HG02623 (cell line): ENCODE results near the gene COL21A1.
A peak's percentile ranks its signal among the peaks of the same experiment; 100 is the strongest.

Experiments
- ATAC-seq: cut with Tn5 transposase; IDR thresholded peaks from one replicate; pipeline ENCODE4 v1.9.1; 2021; ENCODE audit warnings: moderate library complexity; ENCODE audit not compliant: unreplicated experiment

Gene COL21A1

GRCh38 chr6:56246541-56246880 is 869 bp downstream of the COL21A1 start:
- ATAC-seq: no peak

- no peak for ATAC-seq
These were observed 1.5 kb downstream of the COL21A1 start for GRCh38 chr6:56245903-56246351.

- ATAC-seq: no peak
These were observed 2.7 kb downstream of the COL21A1 start for GRCh38 chr6:56244528-56245253.

- no peak for ATAC-seq
These were observed 3.3 kb downstream of the COL21A1 start for GRCh38 chr6:56244089-56244488.

- peak; percentile 76 for ATAC-seq
These were observed 3.8 kb downstream of the COL21A1 start for GRCh38 chr6:56243518-56244070.

- ATAC-seq: no peak
These were observed 5.0 kb downstream of the COL21A1 start for GRCh38 chr6:56242346-56242745.

- no peak for ATAC-seq
These were observed 6.1 kb downstream of the COL21A1 start for GRCh38 chr6:56241124-56241802.

GRCh38 chr6:56238352-56238751 is 9.0 kb downstream of the COL21A1 start:
- ATAC-seq: no peak

GRCh38 chr6:56235245-56235644 is 12.1 kb downstream of the COL21A1 start:
- no peak for ATAC-seq

- no peak for ATAC-seq
These were observed 14.9 kb downstream of the COL21A1 start for GRCh38 chr6:56232436-56232835.

GRCh38 chr6:56231827-56232226 is 15.6 kb downstream of the COL21A1 start:
- no peak for ATAC-seq

GRCh38 chr6:56230976-56231566 is 16.3 kb downstream of the COL21A1 start:
- no peak for ATAC-seq

GRCh38 chr6:56227071-56227879 is 20.1 kb downstream of the COL21A1 start:
- no peak for ATAC-seq

GRCh38 chr6:56223995-56224394 is 23.4 kb downstream of the COL21A1 start:
- ATAC-seq: no peak

GRCh38 chr6:56222499-56222898 is 24.9 kb downstream of the COL21A1 start:
- ATAC-seq: no peak

- ATAC-seq: no peak
These were observed 27.3 kb downstream of the COL21A1 start for GRCh38 chr6:56220078-56220477.

GRCh38 chr6:56214703-56215101 is 32.7 kb downstream of the COL21A1 start:
- no peak for ATAC-seq

GRCh38 chr6:56214041-56214702 is 33.2 kb downstream of the COL21A1 start:
- ATAC-seq: no peak

- ATAC-seq: no peak
These were observed 35.7 kb downstream of the COL21A1 start for GRCh38 chr6:56211724-56212123.

- no peak for ATAC-seq
These were observed 43.2 kb downstream of the COL21A1 start for GRCh38 chr6:56204134-56204533.

GRCh38 chr6:56199956-56200355 is 47.4 kb downstream of the COL21A1 start:
- no peak for ATAC-seq
